PC-3 (cell line): ENCODE results near the gene MRPS25.

Experiments used
- CTCF ChIP-seq: fragments of 300-600 bp; sonication (generic); conservative IDR thresholded peaks from 2 replicates; pipeline ENCODE4 v1.5.1; 2017; ENCODE audit warnings: antibody characterized with exemption, low read depth, mild to moderate bottlenecking, low read length
- EZH2 ChIP-seq: fragments of 300-600 bp; sonication (generic); IDR thresholded peaks from one replicate; pipeline ENCODE4 v1.6.1; 2017; ENCODE audit warnings: antibody characterized with exemption, mild to moderate bottlenecking, low read length; ENCODE audit not compliant: unreplicated experiment
- EZH2phosphoT487 ChIP-seq: fragments of 300-600 bp; sonication (generic); IDR thresholded peaks from 2 replicates; pipeline ENCODE4 v1.6.1; 2018; ENCODE audit warnings: mild to moderate bottlenecking, antibody characterized with exemption, low read length, borderline replicate concordance

GRCh38 chr3:15009167-15009566 is 55.9 kb downstream of the MRPS25 start:
- TF ChIP-seq CTCF: no peak
- no peak for TF ChIP-seq EZH2phosphoT487
- TF ChIP-seq EZH2: no peak
